ENCODE data around the gene TMEM121B. TPM values are rescaled to one million over a fixed set of nuclear protein-coding genes. Genes with fewer than 3 reads are reported as not detected.

The TMEM121B gene
- polyA plus RNA-seq, 3 donors = 1.4 to 3.2 (median 1.9) TPM

GRCh38 chr22:17120281-17120680 lies 879 bp downstream of the TMEM121B start:
- Histone ChIP-seq H3K36me3 (replicated peaks in 1 of 2; ENCODE audit: control insufficient read depth in 1 of 2, insufficient read depth in 2 of 2, low read length in 2 of 2) (no peaks in the 10 kb centered on the region), H2AFZ (ENCODE audit: insufficient read depth, low read depth, low read length, poor library complexity, severe bottlenecking) (no peak overlapping the region), H3K4me3 (replicated peaks in 1 of 3; ENCODE audit: low read depth in 2 of 3, low read length in 3 of 3) (peak overlapping the region; percentile 22 to 79 (median 34)), H3K27ac (ENCODE audit: low read depth in 1 of 2, low read length in 2 of 2) (no peak overlapping the region), H3K27me3 (ENCODE audit: control insufficient read depth in 2 of 2, insufficient read depth in 2 of 2, low read length in 2 of 2) (peaks cover 3 to 8% of the 10 kb centered on the region in 2 donors), H3K4me1 (ENCODE audit: control insufficient read depth in 1 of 2, insufficient read depth in 2 of 2, low read length in 2 of 2) (peaks cover 55 to 60% of the 10 kb centered on the region in 2 donors), H4K20me1 (ENCODE audit: insufficient read depth, low read length) (peaks cover 40% of the 10 kb centered on the region), H3K79me2 (ENCODE audit: insufficient read depth, low read length) (peaks cover 26% of the 10 kb centered on the region), H3K9me3 (replicated peaks in 1 of 2; ENCODE audit: control insufficient read depth in 1 of 2, insufficient read depth in 1 of 2, low read length in 2 of 2) (no peaks in the 10 kb centered on the region), H3K9ac (ENCODE audit: insufficient read depth, low read length, poor library complexity, severe bottlenecking) (no peak overlapping the region), H3K4me2 (replicated peaks; ENCODE audit: extremely low read depth, low read length, poor library complexity, severe bottlenecking) (peak overlapping the region; percentile 86)
- H3K4me1 Mint-ChIP-seq = peaks cover 56% of the 10 kb centered on the region
- no peak for TF ChIP-seq CTCF (IDR thresholded peaks at IDR 0.05)
- no peak overlapping the region for H3K27ac Mint-ChIP-seq
- DNase-seq = peak in 2 of 3 donors; percentile 40 to 46
- peak overlapping the region; percentile 62 to 80 for H3K4me3 Mint-ChIP-seq
- WGBS (ENCODE audit: insufficient coverage) = 6% methylated on average over 36 of the region's 45 CpGs
- peaks cover 0 to 5% (median 0%) of the 10 kb centered on the region in 7 donors for H3K9me3 Mint-ChIP-seq
- peaks cover 0 to 6% of the 10 kb centered on the region in 2 donors for H3K36me3 Mint-ChIP-seq
- peaks cover 0 to 21% (median 8%) of the 10 kb centered on the region in 3 donors for H3K27me3 Mint-ChIP-seq (ENCODE audit: low read depth in 3 of 3)
- intact Hi-C loops (cut with micrococcal nuclease) = loop anchor here (2.0 to 5.0 kb wide), 2 partner anchors 13 to 37 kb away; partner anchors contain the start of gene HDHD5 (in 1 of the 2)

GRCh38 chr22:17119481-17120202 lies 1.5 kb downstream of the TMEM121B start:
- intact Hi-C loops (cut with micrococcal nuclease) = loop anchor here (2.0 to 5.0 kb wide), 4 partner anchors 13 to 38 kb away; partner anchors contain the start of genes HDHD5 (in 1 of the 2) and IL17RA (in 1 of the 2)
- Mint-ChIP-seq H3K27ac (peak overlapping the region in 1 of 7 donors; percentile 75), H3K27me3 (ENCODE audit: low read depth in 3 of 3) (peaks cover 0 to 21% (median 8%) of the 10 kb centered on the region in 3 donors), H3K9me3 (peaks cover 0 to 5% (median 0%) of the 10 kb centered on the region in 7 donors), H3K4me3 (peak overlapping the region; percentile 73 to 86), H3K4me1 (peaks cover 63% of the 10 kb centered on the region), H3K36me3 (peaks cover 0 to 13% of the 10 kb centered on the region in 2 donors)
- Histone ChIP-seq H4K20me1 (ENCODE audit: insufficient read depth, low read length) (peaks cover 45% of the 10 kb centered on the region), H3K9me3 (replicated peaks in 1 of 2; ENCODE audit: control insufficient read depth in 1 of 2, insufficient read depth in 1 of 2, low read length in 2 of 2) (no peaks in the 10 kb centered on the region), H3K27me3 (ENCODE audit: control insufficient read depth in 2 of 2, insufficient read depth in 2 of 2, low read length in 2 of 2) (peaks cover 3 to 8% of the 10 kb centered on the region in 2 donors), H3K79me2 (ENCODE audit: insufficient read depth, low read length) (peaks cover 31% of the 10 kb centered on the region), H3K4me1 (ENCODE audit: control insufficient read depth in 1 of 2, insufficient read depth in 2 of 2, low read length in 2 of 2) (peaks cover 62 to 67% of the 10 kb centered on the region in 2 donors), H3K9ac (ENCODE audit: insufficient read depth, low read length, poor library complexity, severe bottlenecking) (peak overlapping the region; percentile 27), H3K36me3 (replicated peaks in 1 of 2; ENCODE audit: control insufficient read depth in 1 of 2, insufficient read depth in 2 of 2, low read length in 2 of 2) (peaks cover 0 to 2% of the 10 kb centered on the region in 2 donors), H3K27ac (ENCODE audit: low read depth in 1 of 2, low read length in 2 of 2) (no peak overlapping the region), H3K4me2 (replicated peaks; ENCODE audit: extremely low read depth, low read length, poor library complexity, severe bottlenecking) (peak overlapping the region; percentile 86), H2AFZ (ENCODE audit: insufficient read depth, low read depth, low read length, poor library complexity, severe bottlenecking) (no peak overlapping the region), H3K4me3 (replicated peaks in 1 of 3; ENCODE audit: low read depth in 2 of 3, low read length in 3 of 3) (peak overlapping the region; percentile 10 to 79 (median 37))
- DNase-seq = peak; percentile 40 to 63 (median 52)
- TF ChIP-seq CTCF (IDR thresholded peaks at IDR 0.05) = peak; percentile 79
- 38% methylated on average over 62 of the region's 63 CpGs for WGBS (ENCODE audit: insufficient coverage)

Measured in CD14-positive monocyte (primary cell).